Naive thymus-derived CD8-positive, alpha-beta T cell (primary cell): ENCODE measurements around the gene NPHP3. TPM values are rescaled to one million over a fixed set of nuclear protein-coding genes. Genes with fewer than 3 reads are reported as not detected.
A peak's percentile ranks its signal among the peaks of the same experiment; 100 is the strongest.
"Not testable (repeated sequence)": the region's sequence is repeated elsewhere in the genome, so short reads cannot be mapped to it uniquely, and the experiment has no call there.

Experiments used
- ATAC-seq, 2 donors: fragments of 150-1000 bp; cut with Tn5 transposase in 1 of 2; sonication (Bioruptor Pico), chemical (Tn5 transposase) in 1 of 2; 1 replicate in 1 of 2; 2 replicates in 1 of 2; pipeline ENCODE4 v1.10.0; 2021; ENCODE audit warnings: mild to moderate bottlenecking in 2 of 2, moderate library complexity in 2 of 2
- POLR2A ChIA-PET: fragments of 350-600 bp; sonication (Branson Sonifier 250); formaldehyde crosslinking; loops from one replicate; lab custom pipeline; 2021; ENCODE audit warnings: antibody characterized with exemption; lab: Charles Lee
- DNase-seq, 10 donors: peaks; one replicate each; pipeline versions ENCODE4 v3.0.0 to v3.0.0-alpha.2; 2020 to 2022
- H3K27ac Mint-ChIP-seq, 10 donors: one replicate each; pipeline ENCODE4 v1.8.0; 2020 to 2022; ENCODE audit warnings: mild to moderate bottlenecking in 10 of 10, mixed read lengths in 10 of 10, moderate library complexity in 4 of 10, inconsistent platforms in 1 of 10
- H3K27me3 Mint-ChIP-seq, 5 donors: one replicate each; pipeline ENCODE4 v1.8.0; 2021 to 2022; ENCODE audit warnings: mixed read lengths in 5 of 5
- H3K36me3 Mint-ChIP-seq, 3 donors: one replicate each; pipeline ENCODE4 v1.8.0; 2020 to 2022; ENCODE audit warnings: mixed read lengths in 3 of 3, mild to moderate bottlenecking in 2 of 3, inconsistent platforms in 1 of 3
- H3K4me1 Mint-ChIP-seq, 4 donors: one replicate each; pipeline ENCODE4 v1.8.0; 2021 to 2022; ENCODE audit warnings: mixed read lengths in 4 of 4
- H3K4me3 Mint-ChIP-seq, 10 donors: one replicate each; pipeline ENCODE4 v1.8.0; 2020 to 2022; ENCODE audit warnings: mild to moderate bottlenecking in 10 of 10, mixed read lengths in 10 of 10, moderate library complexity in 6 of 10, inconsistent platforms in 1 of 10
- H3K9me3 Mint-ChIP-seq, 9 donors: one replicate each; pipeline ENCODE4 v1.8.0; 2020 to 2022; ENCODE audit warnings: mixed read lengths in 9 of 9, mild to moderate bottlenecking in 3 of 9, inconsistent platforms in 1 of 9, moderate library complexity in 1 of 9
- polyA plus RNA-seq, 3 donors: library from polyadenylated mRNA; unstranded; fragments of 300-500 nt; fragmentation: Illumina TruSeq; gene quantifications; one replicate each; pipeline ENCODE4 v1.2.3, GENCODE V29; 2021
- total RNA-seq, 8 experiments: library from RNA in 2 of 8; stranded (reverse) in 2 of 8; gene quantifications; one replicate each; pipeline ENCODE4 v1.2.3 and lab custom pipeline; 2021 to 2026

Gene NPHP3
- total and polyA plus RNA-seq, 5 experiments from 2014 or later = 2.5 to 63.5 (median 4.9) TPM

DNA sequence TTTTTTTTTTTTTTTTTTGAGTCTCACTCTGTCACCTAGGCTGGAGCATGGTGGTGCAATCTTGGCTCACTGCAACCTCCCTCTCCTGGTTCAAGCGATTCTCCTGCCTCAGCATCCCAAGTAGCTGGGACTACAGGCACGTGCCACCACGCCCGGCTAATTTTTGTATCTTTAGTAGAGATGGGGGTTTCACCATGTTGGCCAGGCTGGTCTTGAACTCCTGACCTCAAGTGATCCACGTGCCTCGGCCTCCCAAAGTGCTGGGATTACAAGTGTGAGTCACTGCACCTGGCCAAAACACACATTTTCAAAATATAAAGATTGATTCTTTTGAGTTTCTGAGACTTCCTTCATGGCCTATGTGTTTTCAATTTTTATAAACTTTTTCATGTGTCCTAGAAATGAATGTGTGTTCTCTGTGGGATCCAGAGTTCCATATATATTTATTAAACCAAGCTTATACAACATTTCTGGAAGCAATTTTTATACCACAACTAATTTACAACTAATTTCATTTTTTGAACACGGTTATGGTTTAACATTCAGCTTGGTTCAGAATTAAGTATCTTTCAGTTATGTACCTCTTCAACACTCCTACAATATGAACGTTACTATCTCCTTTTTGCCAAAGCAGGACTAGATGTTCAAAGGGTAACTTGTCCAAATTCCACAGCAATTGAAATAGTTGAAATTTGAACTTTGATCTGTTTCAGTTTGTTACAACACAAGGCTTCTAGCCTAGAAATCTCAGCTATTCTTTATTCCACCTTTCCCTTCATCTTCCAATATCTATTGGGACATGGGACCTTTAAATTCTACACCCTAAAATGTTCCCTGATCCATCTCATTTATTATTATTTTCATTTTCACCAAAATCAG is 64.1 kb downstream of the NPHP3 start:
- H3K4me1 Mint-ChIP-seq = peaks cover 27 to 59% (median 50%) of the 10 kb centered on the region in 4 donors
- no peaks in the 10 kb centered on the region for H3K27me3 Mint-ChIP-seq
- no peaks in the 10 kb centered on the region for H3K36me3 Mint-ChIP-seq
- H3K27ac Mint-ChIP-seq = peak overlapping the region in 5 of 10 donors; percentile 0 to 98 (median 52)
- DNase-seq = no peak
- POLR2A ChIA-PET = no interaction called here
- ATAC-seq = no peak
- peak overlapping the region; percentile 42 to 98 (median 96) for H3K4me3 Mint-ChIP-seq
- H3K9me3 Mint-ChIP-seq = no peaks in the 10 kb centered on the region

DNA sequence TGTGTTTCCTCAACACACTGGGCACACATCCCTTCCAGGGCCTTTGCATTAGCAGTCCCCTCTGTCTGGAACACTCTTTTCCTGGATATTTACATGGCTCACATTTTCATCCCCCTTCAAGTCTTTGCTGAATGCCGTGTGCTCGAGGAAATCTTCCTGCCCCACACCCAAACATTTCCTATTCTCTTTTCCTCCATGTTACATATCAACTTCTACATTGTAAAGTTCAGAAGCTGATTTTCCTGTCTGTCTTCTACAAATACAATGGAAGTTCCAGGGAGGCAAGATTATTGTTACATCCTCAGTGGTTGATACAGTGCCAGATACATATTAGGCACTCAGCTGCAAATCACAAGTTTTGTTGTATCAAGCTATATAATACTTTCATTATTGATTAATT is 66.7 kb downstream of the NPHP3 start:
- Mint-ChIP-seq H3K4me1 (peaks cover 14 to 36% (median 29%) of the 10 kb centered on the region in 4 donors), H3K9me3 (no peaks in the 10 kb centered on the region), H3K36me3 (no peaks in the 10 kb centered on the region), H3K27ac (peak overlapping the region in 1 of 10 donors; percentile 19), H3K4me3 (no peak overlapping the region), H3K27me3 (no peaks in the 10 kb centered on the region)
- ATAC-seq (no peak), DNase-seq (no peak)
- POLR2A ChIA-PET = no interaction called here

DNA sequence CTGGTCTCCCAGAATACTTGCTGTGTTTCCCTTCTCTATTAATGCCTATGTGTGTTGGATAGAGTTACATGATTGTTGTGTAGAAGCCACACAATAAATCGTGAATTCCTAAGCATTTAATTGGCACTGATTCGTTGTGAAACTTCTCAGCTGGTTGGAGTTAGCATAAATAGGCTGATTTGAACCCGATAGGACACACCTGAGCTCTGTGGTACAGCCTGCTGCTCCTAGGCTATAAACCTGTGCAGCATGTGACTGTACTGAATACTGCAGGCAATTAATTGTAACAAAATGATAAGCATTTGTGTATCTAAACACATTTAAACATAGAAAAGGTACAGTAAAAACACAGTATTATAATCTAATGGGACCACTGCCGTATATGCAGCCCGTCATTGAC is 67.5 kb downstream of the NPHP3 start:
- Mint-ChIP-seq H3K36me3 (no peaks in the 10 kb centered on the region), H3K4me1 (peaks cover 15 to 36% (median 29%) of the 10 kb centered on the region in 4 donors), H3K27ac (peak overlapping the region in 1 of 10 donors; percentile 9), H3K9me3 (no peaks in the 10 kb centered on the region), H3K4me3 (no peak overlapping the region), H3K27me3 (no peaks in the 10 kb centered on the region)
- DNase-seq (no peak), ATAC-seq (no peak)
- POLR2A ChIA-PET = no interaction called here

DNA sequence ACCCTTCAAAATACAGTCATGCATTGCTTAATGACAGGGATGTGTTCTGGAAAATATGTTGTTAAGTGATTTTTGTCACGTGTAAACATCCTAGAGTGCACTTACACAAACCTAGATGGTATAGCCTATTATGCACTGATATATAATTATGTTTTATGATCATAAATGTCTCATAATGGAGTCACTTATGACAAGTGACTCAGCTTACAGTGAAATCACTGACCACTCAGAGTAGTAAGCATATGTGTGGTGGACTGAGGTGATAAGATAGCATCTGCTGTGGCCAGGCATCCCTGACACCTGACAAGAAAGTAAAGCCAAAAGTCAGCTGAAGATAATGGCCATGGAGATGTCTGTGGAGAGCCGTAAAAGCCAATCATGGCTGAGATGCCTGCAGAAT is 68.0 kb downstream of the NPHP3 start:
- Mint-ChIP-seq H3K4me1 (peaks cover 14 to 35% (median 27%) of the 10 kb centered on the region in 4 donors), H3K4me3 (no peak overlapping the region), H3K9me3 (no peaks in the 10 kb centered on the region), H3K36me3 (no peaks in the 10 kb centered on the region), H3K27ac (no peak overlapping the region), H3K27me3 (no peaks in the 10 kb centered on the region)
- no peak for DNase-seq
- no peak for ATAC-seq
- POLR2A ChIA-PET = no interaction called here

DNA sequence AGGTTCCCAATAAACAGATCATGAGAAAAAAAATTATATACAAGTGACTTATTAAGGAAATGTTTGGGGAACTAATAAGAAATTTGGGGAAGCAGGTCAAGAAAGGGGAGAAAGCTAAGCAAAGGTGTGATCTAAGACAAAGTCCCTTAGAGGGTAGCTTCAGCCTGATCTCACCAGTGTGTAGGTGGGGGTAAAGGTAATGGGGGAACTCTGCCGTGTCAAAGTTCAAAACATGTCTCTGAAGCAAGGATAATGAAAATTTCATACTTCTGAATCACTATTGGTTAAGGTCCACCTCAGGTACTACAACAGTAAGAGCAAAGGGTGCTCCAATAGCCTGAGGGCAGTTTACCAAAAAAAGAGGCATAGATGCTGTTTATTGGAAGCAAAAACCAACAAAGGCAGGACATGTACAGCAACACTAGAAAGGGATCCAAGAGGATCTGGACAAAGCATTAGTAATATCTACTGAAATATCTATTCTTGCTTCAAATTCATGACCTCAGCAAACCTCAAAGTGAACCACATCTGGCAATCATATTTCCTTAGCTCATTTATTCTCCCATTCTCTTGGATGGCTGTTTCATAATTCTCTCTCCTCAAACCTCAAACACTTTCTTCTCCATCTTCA is 69.5 kb downstream of the NPHP3 start:
- no peak overlapping the region for H3K4me3 Mint-ChIP-seq
- H3K27ac Mint-ChIP-seq = no peak overlapping the region
- no peak for DNase-seq
- H3K36me3 Mint-ChIP-seq = no peaks in the 10 kb centered on the region
- H3K4me1 Mint-ChIP-seq = peaks cover 8 to 29% (median 15%) of the 10 kb centered on the region in 4 donors
- no peak for ATAC-seq
- H3K27me3 Mint-ChIP-seq = no peaks in the 10 kb centered on the region
- no peaks in the 10 kb centered on the region for H3K9me3 Mint-ChIP-seq
- POLR2A ChIA-PET = no interaction called here

DNA sequence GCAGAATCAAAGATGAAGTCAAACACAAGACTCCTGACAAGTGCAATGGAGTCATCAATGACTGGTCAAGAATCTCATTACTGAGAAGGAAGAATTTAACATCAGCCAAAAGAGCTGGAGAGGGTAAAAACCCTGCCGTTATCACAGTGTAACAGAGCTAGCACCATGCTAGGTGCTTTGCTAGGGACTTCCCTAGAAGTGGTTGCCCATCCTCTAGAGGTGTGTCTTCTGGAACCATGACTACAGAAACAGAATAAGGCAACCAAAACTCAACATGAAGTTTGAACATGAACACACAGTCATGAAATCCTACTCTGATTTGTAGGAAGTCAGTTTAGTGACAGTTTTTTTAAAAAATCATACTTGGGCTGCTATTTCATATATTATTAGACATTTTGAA is 72.1 kb downstream of the NPHP3 start:
- Mint-ChIP-seq H3K4me3 (no peak overlapping the region), H3K27ac (no peak overlapping the region), H3K36me3 (no peaks in the 10 kb centered on the region), H3K9me3 (no peaks in the 10 kb centered on the region), H3K4me1 (peaks cover 5 to 17% (median 8%) of the 10 kb centered on the region in 4 donors), H3K27me3 (no peaks in the 10 kb centered on the region)
- DNase-seq = no peak
- ATAC-seq = peak in 1 of 2 donors; percentile 56
- POLR2A ChIA-PET = no interaction called here

DNA sequence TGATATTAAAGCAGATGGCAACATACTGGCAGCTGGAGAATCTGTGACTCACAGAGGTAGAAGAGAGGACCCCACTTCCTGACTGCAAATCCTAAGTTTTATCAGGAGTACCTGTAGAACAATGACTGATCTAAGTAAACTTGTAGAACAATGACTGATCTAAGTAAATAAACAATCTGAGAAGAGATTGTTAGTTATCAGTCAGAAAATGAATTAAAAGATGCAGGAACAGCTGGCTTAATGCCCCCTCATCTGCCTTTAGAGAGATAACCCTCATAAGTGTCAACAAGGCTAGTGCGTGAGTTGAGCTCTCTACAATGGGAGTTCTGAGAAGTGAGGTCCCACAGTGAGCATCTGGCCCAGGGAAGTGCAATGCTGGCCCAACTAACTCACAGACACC is 77.2 kb downstream of the NPHP3 start:
- DNase-seq (no peak), ATAC-seq (no peak)
- H3K9me3 Mint-ChIP-seq = no peaks in the 10 kb centered on the region
- H3K27me3 Mint-ChIP-seq = no peaks in the 10 kb centered on the region
- H3K4me3 Mint-ChIP-seq = no peak overlapping the region
- H3K27ac Mint-ChIP-seq = peak overlapping the region in 6 of 10 donors; percentile 9 to 55 (median 20)
- POLR2A ChIA-PET = no interaction called here
- peaks cover 0 to 12% (median 5%) of the 10 kb centered on the region in 4 donors for H3K4me1 Mint-ChIP-seq
- peaks cover 0 to 21% (median 4%) of the 10 kb centered on the region in 3 donors for H3K36me3 Mint-ChIP-seq

DNA sequence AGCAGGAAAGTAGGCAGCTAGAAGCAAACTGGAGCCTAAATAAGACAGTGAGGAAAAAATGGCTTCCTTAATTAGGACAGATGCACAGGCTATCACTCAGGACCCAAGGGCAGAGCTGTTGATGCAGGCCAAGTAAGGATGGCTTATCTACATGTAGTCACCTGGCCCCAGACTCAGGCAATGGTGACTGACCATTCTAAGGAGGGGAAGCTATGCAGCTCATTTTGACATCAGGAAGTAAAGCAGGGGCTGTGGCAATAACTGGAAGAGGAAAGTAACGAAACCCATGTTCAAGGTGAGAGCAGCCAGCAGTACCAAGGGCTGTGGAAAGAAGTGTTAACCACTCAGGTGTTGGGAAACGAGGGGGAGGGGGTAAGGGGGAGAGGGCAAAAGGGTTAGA is 78.8 kb downstream of the NPHP3 start:
- no peaks in the 10 kb centered on the region for H3K9me3 Mint-ChIP-seq
- DNase-seq (no peak), ATAC-seq (no peak)
- H3K27me3 Mint-ChIP-seq = no peaks in the 10 kb centered on the region
- H3K36me3 Mint-ChIP-seq = peaks cover 0 to 38% (median 13%) of the 10 kb centered on the region in 3 donors
- peaks cover 0 to 5% (median 4%) of the 10 kb centered on the region in 4 donors for H3K4me1 Mint-ChIP-seq
- H3K4me3 Mint-ChIP-seq = no peak overlapping the region
- POLR2A ChIA-PET = no interaction called here
- H3K27ac Mint-ChIP-seq = peak overlapping the region in 3 of 10 donors; percentile 28 to 42 (median 35)

DNA sequence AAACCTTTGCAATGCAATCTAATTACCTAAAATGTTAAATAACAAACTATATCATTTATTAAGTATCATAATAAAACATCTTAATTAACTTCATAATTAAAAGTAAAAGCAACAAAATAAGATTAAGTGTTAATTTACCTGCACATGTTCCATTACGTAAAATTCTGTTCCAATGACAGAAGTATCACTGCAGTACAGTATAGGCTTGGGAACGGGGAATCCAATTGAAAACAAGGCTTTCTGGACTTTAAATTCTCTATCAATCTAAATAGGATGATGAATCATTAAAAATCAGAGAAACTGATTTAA is 79.7 kb downstream of the NPHP3 start:
- ATAC-seq (no peak), DNase-seq (no peak)
- POLR2A ChIA-PET = no interaction called here
- H3K27ac Mint-ChIP-seq = no peak overlapping the region
- peaks cover 0 to 46% (median 19%) of the 10 kb centered on the region in 3 donors for H3K36me3 Mint-ChIP-seq
- H3K4me3 Mint-ChIP-seq = no peak overlapping the region
- no peaks in the 10 kb centered on the region for H3K27me3 Mint-ChIP-seq
- no peaks in the 10 kb centered on the region for H3K9me3 Mint-ChIP-seq
- peaks cover 0 to 5% (median 4%) of the 10 kb centered on the region in 4 donors for H3K4me1 Mint-ChIP-seq

DNA sequence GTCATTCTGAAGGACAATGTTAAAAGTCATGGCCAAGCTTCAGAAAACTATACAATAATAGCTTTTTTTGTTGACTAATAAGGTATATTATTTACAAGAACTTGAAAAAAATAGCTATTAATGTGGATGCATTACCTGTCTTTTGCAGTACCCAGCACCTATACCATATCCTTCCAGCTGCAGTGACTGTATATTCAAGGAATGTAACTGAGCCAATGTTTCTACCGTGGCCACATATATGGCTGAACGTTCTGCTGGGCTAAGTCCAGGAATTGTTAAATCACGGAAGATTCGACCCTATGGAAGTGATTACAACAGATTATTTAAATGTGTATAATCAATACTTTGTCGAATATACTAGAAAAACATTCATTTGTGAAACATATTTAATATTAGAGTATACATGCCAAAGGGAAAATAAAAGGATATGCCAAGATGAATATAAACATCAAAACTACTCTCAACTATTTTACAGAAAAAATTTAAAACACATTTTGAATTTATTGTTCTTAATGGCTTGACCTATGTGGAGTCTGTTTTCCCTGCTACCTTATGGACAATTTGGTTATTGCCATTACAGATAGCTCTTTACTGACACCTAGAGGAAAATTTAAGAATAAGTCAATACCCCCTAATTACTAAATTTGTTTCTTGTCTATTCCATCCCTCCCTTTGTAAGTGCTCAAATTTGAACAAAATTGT is 80.2 kb downstream of the NPHP3 start:
- peaks cover 0 to 50% (median 19%) of the 10 kb centered on the region in 3 donors for H3K36me3 Mint-ChIP-seq
- ATAC-seq = peak in 1 of 2 donors; percentile 46
- DNase-seq = peak in 3 of 10 donors; percentile 43 to 51 (median 45)
- no peaks in the 10 kb centered on the region for H3K27me3 Mint-ChIP-seq
- H3K9me3 Mint-ChIP-seq = no peaks in the 10 kb centered on the region
- H3K27ac Mint-ChIP-seq = peak overlapping the region in 1 of 10 donors; percentile 81
- H3K4me3 Mint-ChIP-seq = no peak overlapping the region
- peaks cover 0 to 4% (median 3%) of the 10 kb centered on the region in 4 donors for H3K4me1 Mint-ChIP-seq
- POLR2A ChIA-PET = no interaction called here

DNA sequence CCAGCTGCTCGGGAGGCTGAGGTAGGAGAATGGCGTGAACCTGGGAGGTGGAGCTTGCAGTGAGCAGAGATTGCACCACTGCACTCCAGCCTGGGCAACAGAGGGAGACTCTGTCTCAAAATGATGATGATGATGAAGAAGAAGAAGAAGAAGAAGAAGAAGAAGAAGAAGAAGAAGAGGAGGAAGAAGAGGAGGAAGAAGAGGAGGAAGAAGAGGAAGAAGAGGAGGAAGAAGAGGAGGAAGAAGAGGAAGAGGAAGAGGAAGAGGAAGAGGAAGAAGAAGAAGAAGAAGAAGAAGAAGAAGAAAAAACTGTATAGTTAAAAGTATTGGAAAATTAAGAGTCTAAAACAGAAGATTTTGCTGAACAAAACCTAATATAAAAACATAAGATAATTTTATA is 80.8 kb downstream of the NPHP3 start:
- H3K4me1 Mint-ChIP-seq, POLR2A ChIA-PET, H3K9me3 Mint-ChIP-seq: not testable (repeated sequence)

DNA sequence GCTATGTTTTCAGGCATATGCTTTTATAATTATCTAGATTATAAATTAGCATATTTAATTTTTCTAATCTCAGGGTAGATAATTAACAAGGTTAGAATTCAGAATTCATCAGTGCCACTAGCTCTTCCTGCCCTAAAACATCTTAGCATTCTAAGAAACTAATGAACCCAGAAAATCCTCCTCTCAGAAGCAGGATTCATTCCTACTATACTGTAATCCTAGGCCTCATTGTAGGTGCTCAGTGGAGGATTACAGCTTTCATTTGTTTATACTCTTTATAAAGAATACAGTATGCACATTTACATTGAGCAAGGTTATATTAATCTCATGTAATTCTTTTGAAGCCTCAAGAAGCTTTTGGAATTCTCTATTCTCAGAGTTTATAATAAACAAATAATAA is 83.5 kb downstream of the NPHP3 start:
- DNase-seq (no peak), ATAC-seq (no peak)
- Mint-ChIP-seq H3K4me3 (no peak overlapping the region), H3K4me1 (no peaks in the 10 kb centered on the region), H3K36me3 (peaks cover 0 to 66% (median 28%) of the 10 kb centered on the region in 3 donors), H3K27me3 (no peaks in the 10 kb centered on the region), H3K27ac (no peak overlapping the region), H3K9me3 (no peaks in the 10 kb centered on the region)
- POLR2A ChIA-PET = no interaction called here

More for the DNA sequence above, 80.8 kb downstream of the NPHP3 start:
- not testable (repeated sequence) for H3K4me3 Mint-ChIP-seq, ATAC-seq, H3K27me3 Mint-ChIP-seq, DNase-seq
- peak overlapping the region in 2 of 10 donors; percentile 27 to 81 for H3K27ac Mint-ChIP-seq
- peaks cover 0 to 55% (median 22%) of the 10 kb centered on the region in 3 donors for H3K36me3 Mint-ChIP-seq

DNA sequence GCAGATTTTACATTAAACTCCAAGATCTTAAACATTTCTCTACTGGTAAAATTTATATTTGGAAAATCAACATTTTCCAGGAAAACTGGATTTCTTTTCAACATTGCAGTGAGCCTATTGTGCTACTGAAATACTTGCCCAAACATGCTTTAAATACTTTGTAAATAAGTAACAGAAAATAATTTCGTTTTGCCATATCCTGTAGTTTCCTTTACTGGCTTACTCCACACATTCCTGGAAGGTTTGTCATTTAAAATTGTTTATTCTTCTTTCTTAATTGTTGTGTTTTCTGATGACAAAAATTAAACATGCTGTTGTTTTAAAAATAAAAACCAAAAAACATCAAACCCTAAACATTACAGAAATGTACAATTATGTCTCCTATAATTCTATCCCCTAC is 84.6 kb downstream of the NPHP3 start:
- H3K4me1 Mint-ChIP-seq = no peaks in the 10 kb centered on the region
- H3K9me3 Mint-ChIP-seq = no peaks in the 10 kb centered on the region
- peaks cover 0 to 75% (median 37%) of the 10 kb centered on the region in 3 donors for H3K36me3 Mint-ChIP-seq
- no peak overlapping the region for H3K4me3 Mint-ChIP-seq
- no peaks in the 10 kb centered on the region for H3K27me3 Mint-ChIP-seq
- H3K27ac Mint-ChIP-seq = no peak overlapping the region
- POLR2A ChIA-PET = no interaction called here
- DNase-seq (no peak), ATAC-seq (no peak)
